Astrocyte of the hippocampus (primary cell): ENCODE data around the gene DIP2B.

Experiments
- DNase-seq: peaks from one replicate; pipeline ENCODE4 v3.0.0; 2011; ENCODE audit warnings: low read depth, low spot score

The DIP2B gene

GRCh38 chr12:50574601-50575348 is 70.0 kb downstream of the DIP2B start:
- DNase-seq = peak; percentile 8

GRCh38 chr12:50579757-50580267 is 75.0 kb downstream of the DIP2B start:
- DNase-seq = peak; percentile 19

- no peak for DNase-seq
These were observed 75.7 kb downstream of the DIP2B start for GRCh38 chr12:50580436-50580835.

- DNase-seq = peak; percentile 55
These were observed 76.7 kb downstream of the DIP2B start for GRCh38 chr12:50581226-50582184.

- no peak for DNase-seq
These were observed 79.3 kb downstream of the DIP2B start for GRCh38 chr12:50584135-50584534.

- peak; percentile 40 for DNase-seq
These were observed 85.1 kb downstream of the DIP2B start for GRCh38 chr12:50589650-50590435.

GRCh38 chr12:50590869-50591268 is 86.1 kb downstream of the DIP2B start:
- no peak for DNase-seq

GRCh38 chr12:50595667-50596066 is 90.9 kb downstream of the DIP2B start:
- DNase-seq = no peak

- DNase-seq = peak; percentile 68
These were observed 92.7 kb downstream of the DIP2B start for GRCh38 chr12:50597200-50598195.

GRCh38 chr12:50598321-50598862 is 93.6 kb downstream of the DIP2B start:
- DNase-seq = peak; percentile 25

GRCh38 chr12:50599366-50600095 is 94.7 kb downstream of the DIP2B start:
- DNase-seq = no peak

GRCh38 chr12:50600364-50600763 is 95.6 kb downstream of the DIP2B start:
- no peak for DNase-seq

- DNase-seq = peak; percentile 89
These were observed 99.2 kb downstream of the DIP2B start for GRCh38 chr12:50603817-50604639.

GRCh38 chr12:50604640-50604920 is 99.8 kb downstream of the DIP2B start:
- no peak for DNase-seq

- DNase-seq = no peak
These were observed 102.0 kb downstream of the DIP2B start for GRCh38 chr12:50606675-50607375.

GRCh38 chr12:50609292-50609874 is 104.6 kb downstream of the DIP2B start:
- no peak for DNase-seq

- DNase-seq = no peak
These were observed 105.4 kb downstream of the DIP2B start for GRCh38 chr12:50610171-50610570.
